HepG2 (cell line): ENCODE data around the gene C11orf16. TPM values are rescaled to one million over a fixed set of nuclear protein-coding genes. Genes with fewer than 3 reads are reported as not detected.

Source experiments
- DRAP1 ChIP-seq: IDR thresholded peaks from 2 replicates; pipeline ENCODE4 v1.6.1; 2016; ENCODE audit warnings: missing genetic modification reagents, missing compliant biosample characterization
- ELF3 ChIP-seq: IDR thresholded peaks from 2 replicates; pipeline ENCODE4 v1.6.1; 2016; ENCODE audit warnings: missing genetic modification reagents, missing compliant biosample characterization
- FOXK2 ChIP-seq: fragments of 450-650 bp; IDR thresholded peaks from 2 replicates; pipeline ENCODE4 v1.6.1; 2016
- GABPB1 ChIP-seq: IDR thresholded peaks from 2 replicates; pipeline ENCODE4 v1.6.1; 2016; ENCODE audit warnings: mild to moderate bottlenecking, missing genetic modification reagents, moderate library complexity, missing compliant biosample characterization
- GATAD1 ChIP-seq: IDR thresholded peaks from 2 replicates; pipeline ENCODE4 v1.6.1; 2016; ENCODE audit warnings: missing genetic modification reagents, missing compliant biosample characterization
- KAT2B ChIP-seq: fragments of 150-350 bp; IDR thresholded peaks from 2 replicates; pipeline ENCODE4 v1.6.1; 2014; ENCODE audit warnings: low read depth, low read length, borderline replicate concordance
- KLF6 ChIP-seq: IDR thresholded peaks from 2 replicates; pipeline ENCODE4 v1.8.0; 2016; ENCODE audit warnings: missing biosample characterization, missing genetic modification reagents
- MEF2D ChIP-seq: sonication (generic); formaldehyde crosslinking; IDR thresholded peaks from 2 replicates; pipeline ENCODE4 v1.5.1; 2020; ENCODE audit warnings: mild to moderate bottlenecking, missing genetic modification reagents
- NBN ChIP-seq: fragments of 450-650 bp; conservative IDR thresholded peaks from 2 replicates; pipeline ENCODE4 v1.6.1; 2017
- NR2C2 ChIP-seq: sonication (generic); formaldehyde crosslinking; IDR thresholded peaks from 2 replicates; pipeline ENCODE4 v1.4.0; 2020; ENCODE audit warnings: missing genetic modification reagents, mild to moderate bottlenecking, moderate library complexity, borderline replicate concordance
- POGK ChIP-seq: sonication (generic); formaldehyde crosslinking; conservative IDR thresholded peaks from 2 replicates; pipeline ENCODE4 v1.8.0; 2022; ENCODE audit warnings: mild to moderate bottlenecking, moderate library complexity, missing genetic modification reagents
- RFXAP ChIP-seq: sonication (generic); formaldehyde crosslinking; IDR thresholded peaks from 2 replicates; pipeline ENCODE4 v1.4.0; 2020; ENCODE audit warnings: missing genetic modification reagents, borderline replicate concordance
- SMAD1 ChIP-seq: sonication (generic); formaldehyde crosslinking; IDR thresholded peaks from 2 replicates; pipeline ENCODE4 v1.4.0; 2020; ENCODE audit warnings: missing genetic modification reagents, low read depth, mild to moderate bottlenecking, borderline replicate concordance
- SNAPC2 ChIP-seq: sonication (generic); formaldehyde crosslinking; IDR thresholded peaks from 2 replicates; pipeline ENCODE4 v1.8.1; 2022; ENCODE audit warnings: mild to moderate bottlenecking, missing genetic modification reagents
- SP2 ChIP-seq: sonication (generic); formaldehyde crosslinking; IDR thresholded peaks from 2 replicates; pipeline ENCODE4 v1.5.1; 2020; ENCODE audit warnings: mild to moderate bottlenecking, missing genetic modification reagents
- TAF1 ChIP-seq: sonication (generic); formaldehyde crosslinking; IDR thresholded peaks from 2 replicates; pipeline ENCODE4 v1.4.0; 2020; ENCODE audit warnings: missing genetic modification reagents
- ZNF207 ChIP-seq: fragments of 450-650 bp; IDR thresholded peaks from 2 replicates; pipeline ENCODE4 v1.6.1; 2016; ENCODE audit warnings: antibody characterized with exemption, borderline replicate concordance
- ZNF644 ChIP-seq: IDR thresholded peaks from 2 replicates; pipeline ENCODE4 v1.6.1; 2016; ENCODE audit warnings: low read depth
- ZNF782 ChIP-seq: sonication (generic); formaldehyde crosslinking; IDR thresholded peaks from 2 replicates; pipeline ENCODE4 v1.4.0; 2020; ENCODE audit warnings: missing genetic modification reagents, mild to moderate bottlenecking, borderline replicate concordance
- ZNF891 ChIP-seq: sonication (generic); formaldehyde crosslinking; IDR thresholded peaks from 2 replicates; pipeline ENCODE4 v1.5.0; 2020; ENCODE audit warnings: mild to moderate bottlenecking, missing genetic modification reagents
- polyA plus RNA-seq, 8 experiments: library from polyadenylated mRNA; depleted of rRNA in 3 of 8; stranded (reverse) in 7 of 8; unstranded in 1 of 8; fragments of >200 nt; fragmentation: Illumina TruSeq in 4 of 8; extraction: Trizol in 4 of 8; gene quantifications; 2 replicates each; pipeline versions ENCODE4 v1.2.1 to v1.2.3, GENCODE V29; 2011 to 2016; ENCODE audit warnings: low read depth in 4 of 8, missing spikeins in 1 of 8, mixed read lengths in 1 of 8; ENCODE audit not compliant: insufficient read depth in 1 of 8
- total RNA-seq, 5 experiments: library from RNA; depleted of rRNA; stranded (reverse); fragments of >200 nt; fragmentation: Illumina TruSeq; extraction: Trizol; gene quantifications; 2 replicates each; pipeline ENCODE4 v1.2.3, GENCODE V29; 2016; ENCODE audit warnings: low read depth in 1 of 5
- TF ChIP-seq, protein P1 (sequence below): sonication (generic); formaldehyde crosslinking; IDR thresholded peaks from one replicate; pipeline ENCODE4 v1.5.1; 2020; ENCODE audit warnings: mild to moderate bottlenecking, missing genetic modification reagents; ENCODE audit errors: not compliant biosample characterization

Gene C11orf16
- total and polyA plus RNA-seq, 2 of the 13 experiments (the other 11 are each of a cell fraction or from before 2014, with no cell fraction given): not detected

DNA sequence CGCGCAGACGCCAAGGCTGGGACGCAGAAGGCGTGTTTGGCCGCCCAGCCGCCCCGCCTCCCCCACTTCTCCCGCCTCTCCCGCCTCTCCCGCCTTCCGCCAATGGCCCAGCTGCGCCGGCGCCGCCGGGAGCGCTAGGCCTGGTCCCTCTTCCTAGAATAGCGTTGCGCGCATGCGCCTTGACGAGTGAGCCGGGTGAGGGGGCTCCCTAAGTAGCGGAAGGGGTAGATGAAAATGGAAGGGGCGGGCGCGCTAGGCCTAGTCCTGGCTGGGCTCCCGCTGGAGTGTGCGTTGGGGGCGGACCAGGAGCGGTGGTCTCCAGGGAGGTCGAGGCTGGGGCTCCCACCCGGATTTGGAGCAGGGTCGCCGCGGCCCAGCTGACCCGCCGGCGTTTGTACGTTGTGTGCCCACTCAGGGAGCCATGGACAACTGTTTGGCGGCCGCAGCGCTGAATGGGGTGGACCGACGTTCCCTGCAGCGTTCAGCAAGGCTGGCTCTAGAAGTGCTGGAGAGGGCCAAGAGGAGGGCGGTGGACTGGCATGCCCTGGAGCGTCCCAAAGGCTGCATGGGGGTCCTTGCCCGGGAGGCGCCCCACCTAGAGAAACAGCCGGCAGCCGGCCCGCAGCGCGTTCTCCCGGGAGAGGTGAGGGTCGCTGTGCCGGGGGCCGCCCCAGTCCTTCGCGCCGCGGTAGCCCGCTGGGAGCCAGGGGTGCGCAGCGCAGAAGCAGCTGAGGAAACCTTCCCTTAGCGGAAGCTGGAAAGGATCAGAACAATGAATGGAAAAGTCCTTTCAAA, 21.5 kb downstream of the C11orf16 start, which contains the start of gene AKIP1 (continued):
- TF ChIP-seq, protein P1, sequence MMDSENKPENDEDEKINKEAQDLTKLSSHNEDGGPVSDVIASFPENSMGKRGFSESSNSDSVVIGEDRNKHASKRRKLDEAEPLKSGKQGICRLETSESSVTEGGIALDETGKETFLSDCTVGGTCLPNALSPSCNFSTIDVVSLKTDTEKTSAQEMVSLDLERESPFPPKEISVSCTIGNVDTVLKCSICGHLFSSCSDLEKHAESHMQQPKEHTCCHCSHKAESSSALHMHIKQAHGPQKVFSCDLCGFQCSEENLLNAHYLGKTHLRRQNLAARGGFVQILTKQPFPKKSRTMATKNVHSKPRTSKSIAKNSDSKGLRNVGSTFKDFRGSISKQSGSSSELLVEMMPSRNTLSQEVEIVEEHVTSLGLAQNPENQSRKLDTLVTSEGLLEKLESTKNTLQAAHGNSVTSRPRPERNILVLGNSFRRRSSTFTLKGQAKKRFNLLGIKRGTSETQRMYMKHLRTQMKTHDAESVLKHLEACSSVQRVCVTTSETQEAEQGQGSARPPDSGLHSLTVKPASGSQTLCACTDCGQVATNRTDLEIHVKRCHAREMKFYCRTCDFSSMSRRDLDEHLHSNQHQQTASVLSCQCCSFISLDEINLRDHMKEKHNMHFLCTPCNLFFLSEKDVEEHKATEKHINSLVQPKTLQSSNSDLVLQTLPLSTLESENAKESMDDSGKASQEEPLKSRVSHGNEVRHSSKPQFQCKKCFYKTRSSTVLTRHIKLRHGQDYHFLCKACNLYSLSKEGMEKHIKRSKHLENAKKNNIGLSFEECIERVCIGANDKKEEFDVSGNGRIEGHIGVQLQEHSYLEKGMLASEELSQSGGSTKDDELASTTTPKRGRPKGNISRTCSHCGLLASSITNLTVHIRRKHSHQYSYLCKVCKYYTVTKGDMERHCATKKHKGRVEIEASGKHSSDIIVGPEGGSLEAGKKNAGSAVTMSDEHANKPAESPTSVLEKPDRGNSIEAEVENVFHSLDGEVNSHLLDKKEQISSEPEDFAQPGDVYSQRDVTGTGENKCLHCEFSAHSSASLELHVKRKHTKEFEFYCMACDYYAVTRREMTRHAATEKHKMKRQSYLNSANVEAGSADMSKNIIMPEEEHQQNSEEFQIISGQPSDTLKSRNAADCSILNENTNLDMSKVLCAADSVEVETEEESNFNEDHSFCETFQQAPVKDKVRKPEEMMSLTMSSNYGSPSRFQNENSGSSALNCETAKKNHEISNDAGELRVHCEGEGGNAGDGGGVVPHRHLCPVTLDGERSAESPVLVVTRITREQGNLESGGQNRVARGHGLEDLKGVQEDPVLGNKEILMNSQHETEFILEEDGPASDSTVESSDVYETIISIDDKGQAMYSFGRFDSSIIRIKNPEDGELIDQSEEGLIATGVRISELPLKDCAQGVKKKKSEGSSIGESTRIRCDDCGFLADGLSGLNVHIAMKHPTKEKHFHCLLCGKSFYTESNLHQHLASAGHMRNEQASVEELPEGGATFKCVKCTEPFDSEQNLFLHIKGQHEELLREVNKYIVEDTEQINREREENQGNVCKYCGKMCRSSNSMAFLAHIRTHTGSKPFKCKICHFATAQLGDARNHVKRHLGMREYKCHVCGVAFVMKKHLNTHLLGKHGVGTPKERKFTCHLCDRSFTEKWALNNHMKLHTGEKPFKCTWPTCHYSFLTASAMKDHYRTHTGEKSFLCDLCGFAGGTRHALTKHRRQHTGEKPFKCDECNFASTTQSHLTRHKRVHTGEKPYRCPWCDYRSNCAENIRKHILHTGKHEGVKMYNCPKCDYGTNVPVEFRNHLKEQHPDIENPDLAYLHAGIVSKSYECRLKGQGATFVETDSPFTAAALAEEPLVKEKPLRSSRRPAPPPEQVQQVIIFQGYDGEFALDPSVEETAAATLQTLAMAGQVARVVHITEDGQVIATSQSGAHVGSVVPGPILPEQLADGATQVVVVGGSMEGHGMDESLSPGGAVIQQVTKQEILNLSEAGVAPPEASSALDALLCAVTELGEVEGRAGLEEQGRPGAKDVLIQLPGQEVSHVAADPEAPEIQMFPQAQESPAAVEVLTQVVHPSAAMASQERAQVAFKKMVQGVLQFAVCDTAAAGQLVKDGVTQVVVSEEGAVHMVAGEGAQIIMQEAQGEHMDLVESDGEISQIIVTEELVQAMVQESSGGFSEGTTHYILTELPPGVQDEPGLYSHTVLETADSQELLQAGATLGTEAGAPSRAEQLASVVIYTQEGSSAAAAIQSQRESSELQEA: peak; percentile 43
- TF ChIP-seq ZNF891 (CRISPR knock-in tag): peak; percentile 71
- peak; percentile 60 for TF ChIP-seq DRAP1
- TF ChIP-seq ZNF207: no peak
- peak; percentile 73; the same call in 1 of the 2 replicates for TF ChIP-seq ZNF782 (CRISPR knock-in tag)
- TF ChIP-seq GABPB1: peak; percentile 81
- peak; percentile 70; the same call in 1 of the 2 replicates for TF ChIP-seq SMAD1
- TF ChIP-seq ZNF644: no peak
- no peak for TF ChIP-seq KLF6 (CRISPR knock-in tag)
- no peak for TF ChIP-seq RFXAP
- TF ChIP-seq GATAD1: peak; percentile 19; the same call in 1 of the 2 replicates
- no peak for TF ChIP-seq KAT2B
- no peak for TF ChIP-seq SNAPC2 (CRISPR knock-in tag)
- peak; percentile 37; the same call in 1 of the 2 replicates for TF ChIP-seq ELF3 (CRISPR knock-in tag)
- TF ChIP-seq NBN: no peak
- TF ChIP-seq MEF2D (CRISPR knock-in tag): peak; percentile 73
- peak; percentile 83 for TF ChIP-seq TAF1 (CRISPR knock-in tag)
- TF ChIP-seq NR2C2 (CRISPR knock-in tag): peak; percentile 46; the same call in 1 of the 2 replicates
- no peak for TF ChIP-seq SP2 (CRISPR knock-in tag)
- TF ChIP-seq POGK (CRISPR knock-in tag): no peak; the same call in 1 of the 2 replicates
- TF ChIP-seq FOXK2: no peak
